Testis (tissue), 3 donors: Measurements from ENCODE around the gene CKAP2L. TPM values are rescaled to one million over a fixed set of nuclear protein-coding genes. Genes with fewer than 3 reads are reported as not detected.

Experiments
- DNase-seq: peaks from one replicate; pipeline ENCODE4 v3.0.0-alpha.2; 2019
- H3K27ac ChIP-seq, 2 donors: fragments of 200-600 bp; sonication (generic); one replicate each; pipeline ENCODE4 v1.5.1; 2019
- H3K27me3 ChIP-seq: fragments of 200-600 bp; sonication (generic); one replicate; pipeline ENCODE4 v1.5.1; 2019
- H3K36me3 ChIP-seq: fragments of 200-600 bp; sonication (generic); one replicate; pipeline ENCODE4 v1.5.1; 2017; ENCODE audit warnings: low read depth; ENCODE audit errors: missing control alignments
- H3K4me1 ChIP-seq: fragments of 200-600 bp; sonication (generic); one replicate; pipeline ENCODE4 v1.5.1; 2019
- H3K4me3 ChIP-seq, 2 donors: fragments of 200-600 bp; sonication (generic); one replicate each; pipeline ENCODE4 v1.5.1; 2017 to 2019
- H3K9me3 ChIP-seq: fragments of 200-600 bp; sonication (generic); one replicate; pipeline ENCODE4 v1.5.1; 2017
- POLR2A ChIP-seq: fragments of 450-650 bp; IDR thresholded peaks from one replicate; pipeline ENCODE4 v1.6.1; 2017; ENCODE audit warnings: antibody characterized with exemption, mild to moderate bottlenecking, moderate library complexity
- WGBS, 2 donors: methylation state at CpG; one replicate each; pipeline ENCODE4 v1.1.5; 2018; 5-methylcytosine and 5-hydroxymethylcytosine counted together
- intact Hi-C: fragments of 100-400 bp; cut with DNase I; formaldehyde crosslinking; loops from one replicate; pipeline ENCODE4 v1.15.1; 2023; ENCODE audit warnings: low total_unique reads
- polyA plus RNA-seq: library from polyadenylated mRNA; stranded (reverse); fragments of 350-450 nt; fragmentation: Illumina TruSeq; extraction: RNeasy Lipid Tissue Mini Kit (QIAGEN cat#74804); gene quantifications from one replicate; pipeline ENCODE4 v1.2.3, GENCODE V29; 2014; ENCODE audit warnings: low read depth, low replicate concordance; ENCODE audit not compliant: insufficient read depth
- total RNA-seq, 2 donors: library from RNA; depleted of rRNA; stranded (reverse); fragments of >200 nt; gene quantifications; one replicate each; pipeline ENCODE4 v1.2.3, GENCODE V29; 2016
- TF ChIP-seq, protein P1 (sequence below), 3 experiments: fragments of 450-650 bp in 2 of 3; fragments of 200-600 bp in 1 of 3; sonication (generic) in 1 of 3; IDR thresholded peaks; one replicate each; pipeline ENCODE4 v1.5.1; 2016 to 2019; ENCODE audit warnings: antibody characterized with exemption in 3 of 3, mild to moderate bottlenecking in 2 of 3, moderate library complexity in 1 of 3

Gene CKAP2L
- total and polyA plus RNA-seq, 3 donors from 2014 or later, result 7.1 to 11.0 (median 9.5) TPM

- intact Hi-C loops, result no loop called here
- no peaks in the 10 kb centered on the region for H3K4me1 ChIP-seq
- no peak for DNase-seq
- WGBS, 2 donors, result 91 to 96% methylated on average over 3 of the region's 3 CpGs
- no peak overlapping the region for H3K27ac ChIP-seq
- no peaks in the 10 kb centered on the region for H3K27me3 ChIP-seq
- no peaks in the 10 kb centered on the region for H3K9me3 ChIP-seq
- no peak overlapping the region for H3K4me3 ChIP-seq
- H3K36me3 ChIP-seq, result no peaks in the 10 kb centered on the region
- TF ChIP-seq, protein P1, sequence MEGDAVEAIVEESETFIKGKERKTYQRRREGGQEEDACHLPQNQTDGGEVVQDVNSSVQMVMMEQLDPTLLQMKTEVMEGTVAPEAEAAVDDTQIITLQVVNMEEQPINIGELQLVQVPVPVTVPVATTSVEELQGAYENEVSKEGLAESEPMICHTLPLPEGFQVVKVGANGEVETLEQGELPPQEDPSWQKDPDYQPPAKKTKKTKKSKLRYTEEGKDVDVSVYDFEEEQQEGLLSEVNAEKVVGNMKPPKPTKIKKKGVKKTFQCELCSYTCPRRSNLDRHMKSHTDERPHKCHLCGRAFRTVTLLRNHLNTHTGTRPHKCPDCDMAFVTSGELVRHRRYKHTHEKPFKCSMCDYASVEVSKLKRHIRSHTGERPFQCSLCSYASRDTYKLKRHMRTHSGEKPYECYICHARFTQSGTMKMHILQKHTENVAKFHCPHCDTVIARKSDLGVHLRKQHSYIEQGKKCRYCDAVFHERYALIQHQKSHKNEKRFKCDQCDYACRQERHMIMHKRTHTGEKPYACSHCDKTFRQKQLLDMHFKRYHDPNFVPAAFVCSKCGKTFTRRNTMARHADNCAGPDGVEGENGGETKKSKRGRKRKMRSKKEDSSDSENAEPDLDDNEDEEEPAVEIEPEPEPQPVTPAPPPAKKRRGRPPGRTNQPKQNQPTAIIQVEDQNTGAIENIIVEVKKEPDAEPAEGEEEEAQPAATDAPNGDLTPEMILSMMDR (IDR thresholded peaks at IDR 0.05), result no peak
- no peak for TF ChIP-seq POLR2A
Observed at GRCh38 chr2:112756207-112756606, 8.2 kb downstream of the CKAP2L start.

- Histone ChIP-seq H3K36me3 (no peaks in the 10 kb centered on the region), H3K9me3 (no peaks in the 10 kb centered on the region), H3K27me3 (no peaks in the 10 kb centered on the region), H3K4me1 (no peaks in the 10 kb centered on the region), H3K4me3 (no peak overlapping the region), H3K27ac (no peak overlapping the region)
- 91 to 95% methylated on average over 4 of the region's 4 CpGs for WGBS, 2 donors
- DNase-seq, result no peak
- intact Hi-C loops, result no loop called here
- TF ChIP-seq POLR2A, result no peak
- TF ChIP-seq, protein P1 (IDR thresholded peaks at IDR 0.05), result no peak
Observed at GRCh38 chr2:112755444-112755843, 9.0 kb downstream of the CKAP2L start.

- TF ChIP-seq, protein P1 (IDR thresholded peaks at IDR 0.05), result no peak
- no peak for TF ChIP-seq POLR2A
- DNase-seq, result no peak
- Histone ChIP-seq H3K27ac (no peak overlapping the region), H3K4me1 (no peaks in the 10 kb centered on the region), H3K27me3 (no peaks in the 10 kb centered on the region), H3K36me3 (no peaks in the 10 kb centered on the region), H3K4me3 (no peak overlapping the region), H3K9me3 (no peaks in the 10 kb centered on the region)
- WGBS, 2 donors, result 100% methylated on average over 1 of the region's 1 CpG
- intact Hi-C loops, result no loop called here
Observed at GRCh38 chr2:112754564-112754963, 9.8 kb downstream of the CKAP2L start.

GRCh38 chr2:112752667-112753066 lies 11.7 kb downstream of the CKAP2L start:
- WGBS, 2 donors, result 91 to 97% methylated on average over 4 of the region's 4 CpGs
- no peak for TF ChIP-seq POLR2A
- TF ChIP-seq, protein P1 (IDR thresholded peaks at IDR 0.05), result no peak
- Histone ChIP-seq H3K36me3 (no peaks in the 10 kb centered on the region), H3K27me3 (no peaks in the 10 kb centered on the region), H3K4me1 (no peaks in the 10 kb centered on the region), H3K27ac (no peak overlapping the region), H3K9me3 (no peaks in the 10 kb centered on the region), H3K4me3 (no peak overlapping the region)
- DNase-seq, result no peak
- intact Hi-C loops, result no loop called here

DNA sequence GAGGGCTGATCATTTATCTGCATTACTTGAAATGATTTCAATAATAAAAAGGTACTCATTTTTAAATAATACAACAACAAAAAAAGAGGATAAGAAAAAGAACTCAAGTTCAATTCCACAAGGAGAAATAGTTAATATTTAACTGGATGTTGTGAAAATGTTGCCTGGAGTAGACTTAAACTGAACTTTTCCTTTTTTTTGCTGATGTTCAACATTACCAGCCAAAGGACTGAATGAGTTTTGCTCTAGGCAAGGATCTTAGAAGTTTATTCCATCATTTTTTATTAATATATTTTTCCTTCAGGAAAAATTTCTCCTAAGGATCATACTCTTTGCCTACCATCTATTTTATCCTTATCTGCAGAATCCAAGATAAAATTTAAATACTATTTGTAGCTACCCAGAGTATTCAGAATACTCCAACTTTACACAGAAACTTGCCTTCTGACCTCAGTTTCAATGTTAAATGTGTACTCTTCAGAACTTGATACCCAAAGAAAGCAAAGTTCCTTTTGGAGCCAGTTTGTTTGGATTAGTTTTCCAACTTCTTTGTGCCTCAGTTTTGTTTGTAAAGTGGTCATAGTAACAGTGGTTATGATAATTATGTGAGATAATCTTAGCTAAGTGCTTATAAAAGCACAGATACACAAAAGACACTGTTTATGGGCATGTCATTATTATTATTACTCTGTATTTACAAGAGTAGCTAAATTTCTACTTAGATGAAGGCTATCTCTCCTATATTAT lies 12.8 kb downstream of the CKAP2L start:
- Histone ChIP-seq H3K4me3 (no peak overlapping the region), H3K9me3 (no peaks in the 10 kb centered on the region), H3K4me1 (no peaks in the 10 kb centered on the region), H3K36me3 (no peaks in the 10 kb centered on the region), H3K27ac (no peak overlapping the region), H3K27me3 (no peaks in the 10 kb centered on the region)
- intact Hi-C loops, result no loop called here
- TF ChIP-seq, protein P1 (IDR thresholded peaks at IDR 0.05), result no peak
- no peak for DNase-seq
